Measurements from ENCODE around the gene SYNGR2.
"Not testable (repeated sequence)": the region's sequence is repeated elsewhere in the genome, so short reads cannot be mapped to it uniquely, and the experiment has no call there.

SYNGR2 gene

DNA sequence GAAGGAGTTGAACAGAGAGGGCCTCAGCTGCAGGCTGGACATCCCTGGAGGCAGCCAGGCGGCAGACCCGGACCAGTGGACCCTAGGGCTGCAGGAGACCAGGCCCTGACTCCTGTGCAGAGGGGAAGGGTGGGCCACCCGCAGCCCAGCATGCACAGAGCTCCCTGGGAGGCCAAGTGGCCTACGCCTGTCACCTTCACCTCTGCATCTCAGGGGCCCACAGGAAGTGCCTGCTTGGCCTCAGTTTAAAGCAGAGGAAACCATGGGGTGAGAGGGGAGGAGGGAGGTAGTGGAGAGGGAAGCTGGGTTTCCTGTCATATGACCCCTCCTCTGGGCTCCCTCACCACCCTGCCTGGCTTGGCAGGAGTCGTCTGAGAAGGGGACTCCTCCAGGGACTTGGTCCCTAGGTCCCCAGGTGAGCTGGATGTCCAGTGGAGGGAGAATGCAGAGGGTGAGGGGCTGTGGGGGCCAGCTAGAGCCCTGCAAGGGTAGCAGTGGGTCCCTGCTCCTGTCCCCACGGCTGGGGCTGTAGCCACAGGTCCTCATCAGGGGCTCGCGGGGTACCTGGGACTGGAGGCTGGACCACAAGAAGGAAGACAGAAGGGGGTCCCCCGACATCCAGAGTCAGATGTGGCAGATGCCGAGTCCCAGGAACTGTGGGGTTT is 37.8 kb upstream of the SYNGR2 start, which contains the start of gene TMC8:
TSS of gene TMC8 (plus strand) at position 335 of the 665 bp plus-strand sequence. CDS start 818 bp downstream, outside the sequence.
- peak in 1 of 2 experiments; percentile 23 for DNase-seq

- no peak for DNase-seq
Observed at GRCh38 chr17:78131172-78132083, 37.0 kb upstream of the SYNGR2 start.

- DNase-seq: no peak
Observed at GRCh38 chr17:78132084-78132676, 36.2 kb upstream of the SYNGR2 start.

GRCh38 chr17:78132767-78133178 is 35.6 kb upstream of the SYNGR2 start:
- no peak for DNase-seq

GRCh38 chr17:78133179-78133951 is 35.0 kb upstream of the SYNGR2 start:
- DNase-seq: no peak

DNA sequence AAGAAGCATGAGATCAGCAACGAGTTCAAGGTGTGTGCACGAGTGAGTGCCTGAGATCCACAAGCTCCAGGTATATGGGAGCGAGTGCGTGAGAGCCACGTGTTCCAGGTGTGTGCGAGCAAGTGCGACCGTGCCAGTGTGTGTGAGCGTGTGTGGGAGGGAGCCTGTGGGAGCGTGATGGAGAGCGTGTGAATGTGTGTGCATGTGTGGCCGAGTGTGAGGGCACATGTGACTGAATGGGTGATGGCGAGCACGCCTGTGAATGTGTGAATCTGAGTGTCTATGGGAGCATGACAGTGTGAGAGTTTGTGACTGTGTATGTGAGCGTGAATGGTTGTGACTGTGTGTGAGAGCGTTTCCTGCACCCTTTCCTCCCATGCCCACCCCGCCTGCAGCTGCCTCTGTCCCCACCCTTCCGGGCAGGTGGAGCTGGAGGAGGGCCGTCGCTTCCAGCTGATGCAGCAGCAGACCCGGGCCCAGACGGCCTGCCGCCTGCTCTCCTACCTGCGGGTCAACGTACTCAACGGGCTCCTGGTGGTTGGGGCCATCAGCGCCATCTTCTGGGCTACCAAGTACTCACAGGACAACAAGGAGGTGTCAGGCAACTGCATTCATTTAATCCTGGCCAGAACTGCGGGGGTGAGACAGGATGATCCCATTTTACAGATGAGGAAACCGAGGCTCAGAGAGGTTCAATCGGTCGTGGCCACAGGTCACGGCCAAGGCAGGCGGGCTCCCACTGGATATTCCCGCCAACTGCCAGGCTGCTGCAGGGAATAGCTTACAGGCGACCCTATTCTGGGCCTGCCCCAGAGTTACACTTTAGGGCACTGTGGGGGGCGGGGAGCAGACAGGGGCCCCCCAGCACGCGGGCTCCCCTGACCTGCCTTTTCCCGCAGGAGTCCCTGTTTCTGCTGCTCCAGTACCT is 34.1 kb upstream of the SYNGR2 start:
- peak; percentile 85 to 88 for DNase-seq

GRCh38 chr17:78134899-78135385 is 33.4 kb upstream of the SYNGR2 start:
- no peak for DNase-seq

DNA sequence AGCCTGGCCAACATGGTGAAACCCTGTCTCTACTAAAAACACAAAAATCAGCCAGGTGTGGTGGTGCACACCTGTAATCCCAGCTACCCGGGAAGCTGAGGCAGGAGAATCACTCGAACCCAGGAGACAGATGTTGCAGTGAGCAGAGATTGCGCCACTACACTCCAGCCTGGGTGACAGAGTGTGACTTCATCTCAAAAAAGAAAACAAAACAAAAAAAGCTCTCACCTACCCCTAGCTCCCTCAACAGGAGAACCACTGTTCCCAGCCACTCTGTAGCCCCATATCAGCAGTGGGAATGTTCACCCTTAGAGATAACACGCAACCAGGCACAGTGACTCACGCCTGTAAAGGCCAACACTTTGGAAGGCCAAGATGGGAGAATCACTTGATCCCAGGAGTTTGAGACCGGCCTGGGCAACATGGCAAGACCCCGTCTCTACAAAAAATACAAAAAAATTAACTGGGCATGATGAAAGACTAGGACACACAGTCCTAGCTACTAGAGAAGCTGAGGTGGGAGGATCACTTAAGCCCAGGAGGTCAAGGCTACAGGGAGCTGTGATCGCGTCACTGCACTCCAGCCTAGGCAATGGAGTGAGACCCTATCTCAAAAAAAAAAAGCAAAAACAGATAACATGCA is 32.4 kb upstream of the SYNGR2 start:
- DNase-seq: no peak

DNA sequence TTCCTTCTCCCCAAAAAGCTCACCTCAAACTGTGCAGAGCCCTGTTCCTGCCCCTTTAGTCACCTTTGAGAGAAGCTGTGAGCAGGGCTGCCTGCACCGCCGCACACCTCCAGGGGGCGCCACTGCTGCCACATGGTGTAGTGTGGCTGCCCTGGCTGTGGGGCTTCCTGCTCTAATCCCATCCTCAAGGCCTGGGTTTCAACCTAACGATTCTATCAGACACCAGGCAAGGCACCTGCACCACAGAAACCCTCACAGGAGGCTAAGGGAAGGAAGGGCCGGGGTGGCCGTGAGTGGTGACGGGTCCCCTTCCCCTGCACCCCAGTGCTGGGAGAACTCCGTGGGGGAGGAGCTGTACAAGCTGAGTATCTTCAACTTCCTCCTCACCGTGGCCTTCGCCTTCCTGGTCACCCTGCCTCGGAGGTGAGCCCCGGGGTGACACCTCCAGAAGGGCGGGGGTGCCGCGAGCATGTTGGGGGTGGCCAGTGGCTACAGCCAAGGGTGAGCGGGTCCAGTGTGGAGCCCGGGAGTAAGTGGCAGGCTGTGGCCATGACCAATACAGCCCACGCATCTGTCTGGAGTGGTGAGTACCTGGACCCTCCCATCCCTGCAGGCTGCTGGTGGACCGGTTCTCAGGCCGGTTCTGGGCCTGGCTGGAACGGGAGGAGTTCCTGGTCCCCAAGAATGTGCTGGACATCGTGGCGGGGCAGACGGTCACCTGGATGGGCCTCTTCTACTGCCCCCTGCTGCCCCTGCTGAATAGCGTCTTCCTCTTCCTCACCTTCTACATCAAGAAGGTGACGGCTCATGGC is 30.8 kb upstream of the SYNGR2 start:
- no peak for DNase-seq

- DNase-seq: peak in 1 of 2 experiments; percentile 17
Observed at GRCh38 chr17:78138204-78139060, 29.9 kb upstream of the SYNGR2 start.

DNA sequence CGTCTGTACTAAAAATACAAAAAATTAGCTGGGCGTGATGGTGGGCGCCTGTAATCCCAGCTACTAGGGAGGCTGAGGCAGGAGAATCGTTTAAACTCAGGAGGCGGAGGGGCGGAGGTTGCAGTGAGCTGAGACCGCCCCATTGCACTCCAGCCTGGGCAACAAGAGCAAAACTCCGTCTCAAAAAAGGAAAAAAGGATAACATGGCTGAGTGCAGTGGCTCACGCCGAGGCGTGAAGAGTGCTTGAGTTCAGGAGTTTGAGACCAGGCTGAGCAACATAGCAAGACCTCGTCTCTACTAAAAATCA is 28.6 kb upstream of the SYNGR2 start:
- not testable (repeated sequence) for DNase-seq

- DNase-seq: peak; percentile 96 to 98
Observed at GRCh38 chr17:78140169-78141051, 28.0 kb upstream of the SYNGR2 start.

GRCh38 chr17:78141437-78142118 is 26.8 kb upstream of the SYNGR2 start:
- DNase-seq: no peak

- DNase-seq: peak in 1 of 2 experiments; percentile 54
Observed at GRCh38 chr17:78142119-78142861, 26.1 kb upstream of the SYNGR2 start.

DNA sequence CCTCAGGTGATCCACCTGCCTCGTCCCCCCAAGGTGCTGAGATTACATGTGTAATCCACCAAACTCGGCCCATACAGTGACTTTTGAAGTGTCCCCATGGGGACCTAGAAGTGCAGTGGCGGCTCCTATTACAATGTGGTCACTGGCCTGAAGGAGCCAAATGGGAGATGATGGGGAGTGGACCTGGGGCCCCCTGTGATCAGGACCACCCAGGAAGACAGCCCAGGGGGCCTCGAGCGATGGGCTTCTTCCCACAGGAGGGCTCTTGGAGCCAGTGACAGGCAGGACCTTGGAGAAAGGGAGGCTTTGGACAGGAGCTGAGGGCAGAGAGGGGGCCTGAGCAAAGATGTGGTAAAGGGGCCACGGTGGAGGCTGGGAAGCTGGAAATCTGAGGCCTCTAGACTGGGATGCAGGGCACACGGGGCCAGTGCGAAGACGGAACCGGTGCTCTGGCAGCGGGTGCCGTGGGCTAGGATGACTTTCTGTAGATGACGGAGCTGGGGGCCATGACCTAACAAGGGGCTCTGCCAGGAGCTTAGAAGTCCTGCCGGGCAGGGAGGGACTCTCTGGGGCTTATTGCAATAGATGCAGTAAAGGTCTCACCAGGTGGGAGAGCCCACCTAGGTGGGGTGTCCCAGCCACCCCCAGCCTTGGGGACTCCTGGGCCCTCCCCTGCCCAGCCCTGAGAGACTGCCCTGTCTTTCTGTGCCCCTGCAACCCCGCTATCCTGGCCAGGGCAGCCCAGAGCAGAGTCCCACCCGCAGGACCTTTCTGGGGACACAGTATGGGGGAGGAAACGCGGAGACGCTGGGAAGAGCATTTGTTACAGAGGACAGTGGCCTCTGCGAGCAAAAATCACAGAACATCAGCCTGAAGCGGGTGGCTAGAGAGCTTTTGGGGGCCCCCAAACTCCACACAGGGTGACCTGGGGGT is 24.9 kb upstream of the SYNGR2 start:
- DNase-seq: no peak

Data from SHP77 (cell line).